GM12864 (cell line): ENCODE data around the gene HBS1L.

ENCODE experiments used
- DNase-seq: peaks from one replicate; pipeline ENCODE4 v3.0.0-alpha.2; 2011; ENCODE audit warnings: low read depth
- H3K4me3 ChIP-seq: 2 replicates; pipeline ENCODE4 v1.5.1; 2011; ENCODE audit warnings: mild to moderate bottlenecking, low read depth, low read length, control low read depth
- TF ChIP-seq, protein P1 (sequence below): IDR thresholded peaks from 2 replicates; pipeline ENCODE4 v1.5.1; 2011; ENCODE audit warnings: low read depth, mild to moderate bottlenecking, moderate library complexity, low read length, control low read depth, inconsistent platforms; ENCODE audit errors: missing control alignments

HBS1L gene

DNA sequence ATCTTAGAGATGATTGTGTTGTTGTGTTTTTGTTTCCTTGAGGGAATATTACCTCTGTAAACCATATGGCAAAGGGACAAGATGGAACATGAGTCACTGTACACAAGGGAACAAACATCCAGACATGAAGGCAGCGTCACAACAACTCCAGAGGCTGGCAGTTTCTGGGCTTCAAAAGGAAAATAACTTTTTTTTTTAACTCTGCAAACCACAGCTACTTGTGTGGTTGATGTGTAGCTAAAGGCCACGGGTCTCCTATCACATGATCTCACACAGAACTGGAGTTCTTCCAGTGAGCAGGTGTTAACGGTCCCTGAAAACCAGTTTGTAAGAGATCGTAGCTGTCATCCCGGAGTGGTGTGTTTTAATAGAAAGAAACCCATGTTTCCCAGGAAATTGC, 33.2 kb upstream of the HBS1L start:
- TF ChIP-seq, protein P1, sequence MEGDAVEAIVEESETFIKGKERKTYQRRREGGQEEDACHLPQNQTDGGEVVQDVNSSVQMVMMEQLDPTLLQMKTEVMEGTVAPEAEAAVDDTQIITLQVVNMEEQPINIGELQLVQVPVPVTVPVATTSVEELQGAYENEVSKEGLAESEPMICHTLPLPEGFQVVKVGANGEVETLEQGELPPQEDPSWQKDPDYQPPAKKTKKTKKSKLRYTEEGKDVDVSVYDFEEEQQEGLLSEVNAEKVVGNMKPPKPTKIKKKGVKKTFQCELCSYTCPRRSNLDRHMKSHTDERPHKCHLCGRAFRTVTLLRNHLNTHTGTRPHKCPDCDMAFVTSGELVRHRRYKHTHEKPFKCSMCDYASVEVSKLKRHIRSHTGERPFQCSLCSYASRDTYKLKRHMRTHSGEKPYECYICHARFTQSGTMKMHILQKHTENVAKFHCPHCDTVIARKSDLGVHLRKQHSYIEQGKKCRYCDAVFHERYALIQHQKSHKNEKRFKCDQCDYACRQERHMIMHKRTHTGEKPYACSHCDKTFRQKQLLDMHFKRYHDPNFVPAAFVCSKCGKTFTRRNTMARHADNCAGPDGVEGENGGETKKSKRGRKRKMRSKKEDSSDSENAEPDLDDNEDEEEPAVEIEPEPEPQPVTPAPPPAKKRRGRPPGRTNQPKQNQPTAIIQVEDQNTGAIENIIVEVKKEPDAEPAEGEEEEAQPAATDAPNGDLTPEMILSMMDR: no peak
- no peak overlapping the region for H3K4me3 ChIP-seq
- no peak for DNase-seq

DNA sequence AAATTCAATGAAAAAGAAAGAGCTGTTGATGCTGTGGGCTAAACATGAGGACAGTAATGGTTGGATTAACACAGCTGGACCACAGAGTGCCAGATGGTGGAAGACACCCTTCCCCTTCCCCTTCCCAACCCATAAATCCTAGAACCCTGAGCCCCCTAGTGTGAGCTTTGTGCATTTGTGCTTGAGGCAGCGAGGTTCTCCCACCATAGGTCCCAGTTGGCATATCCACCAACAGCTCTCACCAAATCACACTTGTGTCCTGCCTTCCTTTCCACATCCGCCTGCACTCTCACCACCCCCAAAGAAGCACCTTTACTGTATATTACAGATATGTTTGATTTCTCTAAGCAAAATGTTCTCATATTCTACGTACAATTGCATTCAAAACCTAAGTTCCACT, 32.8 kb upstream of the HBS1L start:
- no peak overlapping the region for H3K4me3 ChIP-seq
- TF ChIP-seq, protein P1: peak; percentile 32
- DNase-seq: no peak

DNA sequence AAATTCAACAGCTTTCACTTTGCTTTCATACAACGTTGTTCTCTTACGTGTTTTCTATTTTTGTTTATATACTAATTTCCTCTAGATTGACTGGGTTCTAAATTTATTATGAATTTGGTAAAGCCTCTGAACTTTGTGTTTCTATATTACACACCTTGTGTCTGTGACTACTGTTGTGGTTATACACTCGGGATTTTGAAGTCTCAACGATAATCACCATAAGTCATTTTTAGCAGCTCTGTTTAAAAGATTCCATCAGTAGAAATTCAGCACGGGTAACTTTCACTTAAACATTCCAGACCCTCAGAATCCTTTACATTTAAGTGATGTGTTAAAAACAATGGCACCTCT, 31.8 kb upstream of the HBS1L start:
- H3K4me3 ChIP-seq: peak overlapping the region; percentile 27; the same call in 1 of the 2 replicates
- no peak for DNase-seq
- TF ChIP-seq, protein P1: no peak

DNA sequence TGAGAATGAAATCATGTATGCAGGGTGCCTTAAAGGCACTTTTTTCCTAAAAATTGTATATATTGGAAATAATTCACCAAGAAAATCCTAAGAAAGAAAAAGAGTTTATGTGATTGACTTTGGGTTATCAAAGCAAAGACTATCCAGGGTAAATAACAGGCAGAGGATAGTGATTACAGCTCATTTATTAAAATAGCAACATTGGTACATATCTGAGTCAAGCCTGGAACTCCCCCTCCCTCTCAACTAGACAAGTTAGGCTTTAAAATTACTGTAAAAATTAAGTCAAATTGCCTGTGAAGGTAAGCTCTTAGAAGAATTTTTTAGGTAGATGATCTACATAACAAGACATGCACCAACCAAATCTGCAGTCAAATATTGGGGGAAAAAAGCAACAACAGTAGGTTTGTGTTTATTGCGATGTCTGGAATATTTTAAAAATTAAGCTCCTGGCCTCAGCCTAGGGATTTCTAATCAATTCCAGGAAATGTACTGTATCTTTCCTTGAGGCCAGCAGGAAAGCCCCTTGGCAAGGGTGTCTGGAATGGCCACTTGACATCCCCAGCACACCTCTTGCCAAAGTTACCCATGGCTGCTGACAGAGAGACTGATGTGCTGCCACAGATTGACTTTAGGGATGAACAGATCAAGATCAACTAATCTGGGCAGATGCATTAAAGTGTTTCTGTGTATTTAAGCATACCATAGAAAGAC, 31.2 kb upstream of the HBS1L start:
- TF ChIP-seq, protein P1: no peak

DNA sequence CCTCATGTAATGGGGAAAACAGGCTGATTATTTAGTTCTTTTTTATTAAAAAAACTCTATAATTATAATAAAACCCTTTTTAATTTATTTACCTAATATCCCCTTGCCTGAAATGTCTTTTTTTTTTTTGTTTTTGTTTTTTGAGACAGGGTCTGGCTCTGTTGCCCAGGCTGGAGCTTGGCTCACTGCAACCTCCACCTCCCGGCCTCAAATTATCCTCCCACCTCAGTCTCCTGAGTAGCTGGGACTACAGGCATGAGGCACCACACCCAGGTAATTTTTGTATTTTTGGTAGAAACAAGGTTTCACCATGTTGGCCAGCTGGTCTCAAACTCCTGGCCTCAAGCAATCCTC, 30.3 kb upstream of the HBS1L start:
- TF ChIP-seq, protein P1: no peak
- no peak overlapping the region for H3K4me3 ChIP-seq
- no peak for DNase-seq

More for the DNA sequence above, 31.2 kb upstream of the HBS1L start:
- DNase-seq: no peak
- peak overlapping the region; percentile 27; the same call in 1 of the 2 replicates for H3K4me3 ChIP-seq

DNA sequence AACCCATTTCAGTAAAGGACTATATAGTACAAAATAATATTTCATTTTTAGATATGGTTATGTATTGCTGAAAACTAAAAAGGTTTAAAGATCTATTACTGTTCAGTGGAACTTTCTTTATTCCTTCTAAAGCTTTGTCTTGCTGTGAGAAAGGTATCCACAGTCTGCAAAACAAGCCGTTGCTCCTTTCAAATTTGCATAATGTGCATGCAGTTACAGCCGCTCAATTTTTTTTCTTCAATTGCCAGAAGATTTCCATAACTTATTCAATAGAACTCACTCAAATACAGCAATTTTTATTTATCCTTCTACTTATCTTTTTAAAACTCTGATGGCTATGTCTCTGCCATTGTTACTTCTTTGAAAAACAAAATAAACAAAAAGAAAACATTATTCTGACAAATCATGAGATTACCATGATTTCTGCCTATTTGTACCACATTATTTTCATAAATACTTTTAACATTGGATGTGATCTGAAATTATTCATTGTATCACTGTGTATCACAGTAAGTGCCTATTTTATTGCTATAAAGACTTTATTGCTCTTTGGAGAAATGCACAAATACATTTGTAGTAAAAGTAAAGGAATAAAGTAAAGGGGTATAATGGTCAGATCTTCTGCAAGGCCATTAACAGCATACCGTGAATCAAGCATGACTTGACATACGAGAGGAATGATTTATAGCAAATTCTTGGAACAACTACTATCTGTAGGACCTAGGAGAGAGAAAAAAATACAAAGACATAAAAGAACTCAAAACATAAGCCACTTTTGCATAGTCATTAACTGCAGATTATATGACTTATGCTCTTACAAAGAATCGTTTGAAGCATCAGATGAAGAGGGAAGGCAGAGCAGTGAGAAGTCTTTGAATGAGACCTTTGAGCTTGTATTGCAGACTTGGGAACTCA, 29.6 kb upstream of the HBS1L start:
- DNase-seq: no peak
- TF ChIP-seq, protein P1: no peak
- H3K4me3 ChIP-seq: no peak overlapping the region

DNA sequence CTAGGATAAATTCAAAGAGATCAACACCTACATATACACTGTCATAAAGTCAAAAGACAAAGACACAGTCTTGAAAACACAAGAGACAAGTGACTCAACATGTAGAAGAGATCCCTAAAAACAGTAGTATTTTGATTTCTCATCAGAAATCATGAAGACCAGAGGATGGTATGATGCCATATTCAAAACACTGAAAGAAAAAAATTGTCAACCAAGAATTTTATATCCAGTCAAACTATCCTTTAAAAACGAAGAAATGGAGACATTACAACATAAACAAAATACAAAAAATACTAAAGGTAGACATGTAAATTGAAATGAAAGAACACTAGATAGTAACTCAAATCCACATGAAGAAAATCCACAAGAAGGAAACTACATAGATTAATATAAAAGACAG, 27.3 kb upstream of the HBS1L start:
- no peak for DNase-seq
- TF ChIP-seq, protein P1: no peak

More for the DNA sequence above, 27.3 kb upstream of the HBS1L start:
- no peak overlapping the region for H3K4me3 ChIP-seq
